Stomach smooth muscle (tissue), 2 donors: ENCODE measurements around the gene ARHGEF4.
A peak's percentile ranks its signal among the peaks of the same experiment; 100 is the strongest.

Experiments used
- H3K27ac ChIP-seq: one replicate; pipeline ENCODE4 v1.7.0; 2013; ENCODE audit warnings: mild to moderate bottlenecking, low read length, inconsistent platforms
- H3K27me3 ChIP-seq, 2 donors: one replicate each; pipeline ENCODE4 v1.7.0; 2013; ENCODE audit warnings: low read length in 2 of 2; ENCODE audit not compliant: insufficient read depth in 2 of 2, control insufficient read depth in 1 of 2
- H3K36me3 ChIP-seq, 2 donors: one replicate each; pipeline ENCODE4 v1.7.0; 2013; ENCODE audit warnings: low read length in 2 of 2; ENCODE audit not compliant: control insufficient read depth in 2 of 2, insufficient read depth in 2 of 2
- H3K4me1 ChIP-seq: one replicate; pipeline ENCODE4 v1.7.0; 2013; ENCODE audit warnings: low read length; ENCODE audit not compliant: control insufficient read depth, insufficient read depth
- H3K4me3 ChIP-seq, 2 donors: one replicate each; pipeline ENCODE4 v1.7.0; 2013; ENCODE audit warnings: low read length in 2 of 2
- H3K9ac ChIP-seq, 2 donors: one replicate each; pipeline ENCODE4 v1.7.0; 2013; ENCODE audit warnings: low read length in 2 of 2, mild to moderate bottlenecking in 1 of 2
- H3K9me3 ChIP-seq, 2 donors: one replicate each; pipeline ENCODE4 v1.7.0; 2013; ENCODE audit warnings: low read length in 2 of 2; ENCODE audit not compliant: control insufficient read depth in 2 of 2
- donor health status: healthy.
- donor health status: Pancreatic carcinoma.

ARHGEF4 gene

GRCh38 chr2:131092458-131093005 is 255.8 kb downstream of the ARHGEF4 start:
- H3K4me3 ChIP-seq, result peak overlapping the region; percentile 86 to 91
- no peaks in the 10 kb centered on the region for H3K27me3 ChIP-seq
- H3K27ac ChIP-seq, result peak overlapping the region; percentile 81
- peak overlapping the region; percentile 87 to 89 for H3K9ac ChIP-seq
- no peaks in the 10 kb centered on the region for H3K9me3 ChIP-seq
- H3K36me3 ChIP-seq, result peaks cover 10 to 11% of the 10 kb centered on the region in 2 donors
- H3K4me1 ChIP-seq, result peaks cover 2% of the 10 kb centered on the region

GRCh38 chr2:131093006-131093695 is 256.4 kb downstream of the ARHGEF4 start, which contains the start of gene FAM168B:
Gene FAM168B (minus strand): TSS chr2:131093460. CDS start chr2:131082646, 10,814 bp downstream.
- Histone ChIP-seq H3K4me1 (peaks cover 2% of the 10 kb centered on the region), H3K4me3 (peak within 1 kb of the TSS; percentile 86 to 91), H3K9me3 (no peaks in the 10 kb centered on the region), H3K36me3 (peaks cover 5% of the 10 kb centered on the region in 2 donors), H3K27ac (peak within 1 kb of the TSS; percentile 81), H3K9ac (peak within 1 kb of the TSS; percentile 87 to 89), H3K27me3 (no peaks in the 10 kb centered on the region)

GRCh38 chr2:131093696-131094462 is 257.2 kb downstream of the ARHGEF4 start:
- Histone ChIP-seq H3K9ac (peak overlapping the region; percentile 87 to 89), H3K9me3 (no peaks in the 10 kb centered on the region), H3K27ac (peak overlapping the region; percentile 81), H3K4me1 (peaks cover 2% of the 10 kb centered on the region), H3K36me3 (peaks cover 0 to 2% of the 10 kb centered on the region in 2 donors), H3K27me3 (no peaks in the 10 kb centered on the region), H3K4me3 (peak overlapping the region; percentile 62 to 86)

GRCh38 chr2:131094463-131095281 is 258.0 kb downstream of the ARHGEF4 start:
- Histone ChIP-seq H3K4me3 (peak overlapping the region in 1 of 2 donors; percentile 62), H3K9me3 (no peaks in the 10 kb centered on the region), H3K27me3 (no peaks in the 10 kb centered on the region), H3K9ac (no peak overlapping the region), H3K36me3 (no peaks in the 10 kb centered on the region), H3K27ac (no peak overlapping the region), H3K4me1 (peaks cover 2% of the 10 kb centered on the region)
